ENCODE data around the gene SH3RF1.
"Not testable (repeated sequence)": the region's sequence is repeated elsewhere in the genome, so short reads cannot be mapped to it uniquely, and the experiment has no call there.

SH3RF1 gene

GRCh38 chr4:169225812-169226211 lies 44.9 kb downstream of the SH3RF1 start:
- no peak for DNase-seq (ENCODE audit: low spot score)

- DNase-seq (ENCODE audit: low spot score): no peak
These were observed 45.6 kb downstream of the SH3RF1 start for GRCh38 chr4:169225058-169225751.

- no peak for DNase-seq (ENCODE audit: low spot score)
These were observed 48.0 kb downstream of the SH3RF1 start for GRCh38 chr4:169222761-169223160.

DNA sequence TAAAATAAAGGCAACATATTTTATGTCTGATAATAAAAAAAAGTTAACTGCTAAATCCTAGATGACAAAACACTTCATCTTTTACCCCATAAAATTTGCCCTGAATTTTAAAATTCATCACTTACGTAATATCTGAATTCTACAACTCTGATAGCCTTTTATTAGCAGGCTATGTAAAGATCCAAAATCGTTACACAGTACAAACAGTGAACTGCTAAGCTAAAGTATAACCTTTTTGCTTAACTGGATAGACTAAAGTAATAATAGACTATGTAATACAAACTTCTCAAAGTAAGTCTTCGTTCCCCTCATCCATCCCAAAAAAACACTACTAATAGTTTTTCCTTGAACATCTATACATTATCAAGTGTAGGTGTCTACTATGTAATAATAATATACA lies 49.1 kb downstream of the SH3RF1 start:
- no peak for DNase-seq (ENCODE audit: low spot score)

DNA sequence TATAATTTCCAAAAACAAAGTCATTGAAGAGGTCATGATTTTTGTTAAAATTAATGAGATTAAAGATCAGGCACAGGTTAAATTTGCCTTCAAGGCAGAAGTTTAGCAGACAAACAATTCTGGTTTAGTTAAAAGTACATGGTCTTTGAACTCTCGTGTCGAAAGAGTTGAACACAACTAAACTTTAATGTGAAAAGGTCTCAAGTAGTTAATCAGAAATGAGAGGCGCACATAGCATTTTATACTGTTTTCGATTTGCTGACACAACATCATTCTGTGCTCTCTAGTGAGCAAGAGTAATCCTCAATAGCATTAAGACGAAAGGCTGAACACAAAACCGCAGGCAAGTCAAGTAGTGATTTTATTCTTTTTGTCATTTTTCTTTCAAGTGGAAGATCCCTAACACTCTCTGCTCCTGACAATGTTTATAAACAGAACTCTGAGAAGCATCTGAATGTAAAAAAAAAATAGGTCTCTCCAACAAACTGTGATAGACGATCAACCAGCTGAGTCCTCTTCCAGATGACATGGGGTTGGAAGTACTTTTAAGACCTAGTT lies 49.8 kb downstream of the SH3RF1 start:
- no peak for DNase-seq (ENCODE audit: low spot score)

DNA sequence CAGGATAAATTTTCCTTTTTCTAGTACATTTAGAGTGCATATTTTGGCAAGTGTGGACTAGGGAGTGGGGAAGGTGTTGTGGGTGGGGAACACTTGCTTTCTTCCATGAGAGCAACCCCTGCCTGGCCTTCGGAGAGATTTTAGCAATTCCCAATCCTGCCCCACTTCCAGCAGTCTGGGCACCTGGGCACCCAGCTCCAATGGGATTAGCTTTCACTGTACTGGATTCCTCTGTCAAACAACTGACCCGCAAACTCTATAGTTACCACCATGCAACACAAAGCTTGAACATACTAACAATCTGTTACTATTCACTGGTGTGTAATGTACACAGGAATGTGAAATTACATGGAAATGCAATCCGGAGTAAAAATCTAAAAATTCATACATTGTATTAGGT lies 50.3 kb downstream of the SH3RF1 start:
- DNase-seq (ENCODE audit: low spot score): no peak

GRCh38 chr4:169219440-169219839 lies 51.3 kb downstream of the SH3RF1 start:
- no peak for DNase-seq (ENCODE audit: low spot score)

DNA sequence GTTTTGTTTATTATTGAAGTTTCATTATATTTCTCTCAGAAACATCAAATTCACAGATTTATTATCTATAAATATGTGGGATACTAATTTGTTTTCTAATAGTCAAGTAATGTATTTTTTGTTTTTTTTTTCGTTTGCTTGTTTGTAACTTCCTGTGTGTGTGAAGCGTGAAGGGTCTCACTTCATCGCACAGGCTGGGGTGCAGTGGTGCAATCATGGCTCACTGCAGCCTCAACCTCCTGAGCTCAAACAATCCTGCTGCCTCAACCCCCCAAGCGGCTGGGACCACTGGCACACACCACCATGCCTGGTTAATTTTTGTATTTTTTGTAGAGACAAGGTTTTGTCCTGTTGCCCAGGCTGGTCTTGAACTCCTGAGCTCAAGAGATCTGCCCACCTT lies 55.1 kb downstream of the SH3RF1 start:
- peak; percentile 50 for DNase-seq (ENCODE audit: low spot score)

DNA sequence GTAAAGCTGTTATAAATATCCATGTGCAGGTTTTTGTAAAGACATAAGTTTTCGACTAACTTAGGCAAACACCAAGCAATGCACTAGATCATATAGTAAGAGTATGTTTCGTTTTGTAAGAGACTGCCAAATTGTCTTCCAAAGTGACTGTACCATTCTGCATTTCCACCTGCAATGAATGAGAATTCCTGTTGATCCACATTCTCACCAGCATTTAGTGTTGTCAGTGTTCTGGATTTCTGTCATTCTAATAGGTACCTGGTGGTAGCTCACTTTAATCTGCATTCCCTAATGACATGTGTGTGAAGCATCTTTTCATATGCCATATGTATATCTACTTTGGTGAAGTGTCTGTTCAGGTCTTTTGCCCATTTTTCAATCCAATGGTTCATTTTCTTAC lies 57.8 kb downstream of the SH3RF1 start:
- no peak for DNase-seq (ENCODE audit: low spot score)

- peak; percentile 67 for DNase-seq (ENCODE audit: low spot score)
These were observed 60.1 kb downstream of the SH3RF1 start for GRCh38 chr4:169210504-169211118.

DNA sequence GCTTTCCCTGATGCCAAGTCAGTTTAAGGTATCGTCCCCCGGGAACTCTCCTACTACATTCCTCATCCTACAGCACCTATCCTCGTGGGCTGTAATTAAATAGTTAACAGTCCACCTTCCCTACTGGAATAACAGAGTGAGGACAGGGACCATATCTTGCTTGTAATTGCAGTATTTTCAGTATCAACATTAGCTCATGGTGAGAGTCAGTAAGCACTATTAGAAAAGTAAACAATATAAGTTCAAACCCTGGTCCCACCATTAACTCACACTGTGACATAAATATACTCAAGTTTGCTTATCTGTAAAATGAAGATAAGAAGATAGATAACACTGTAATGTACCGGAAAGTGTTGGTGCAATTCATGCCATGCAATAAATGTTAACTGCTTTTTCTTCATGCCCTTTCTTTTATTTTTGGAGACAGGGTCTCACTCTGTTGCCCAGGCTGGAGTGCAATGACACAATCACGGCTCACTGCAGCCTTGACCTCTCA lies 61.3 kb downstream of the SH3RF1 start:
- no peak for DNase-seq (ENCODE audit: low spot score)

DNA sequence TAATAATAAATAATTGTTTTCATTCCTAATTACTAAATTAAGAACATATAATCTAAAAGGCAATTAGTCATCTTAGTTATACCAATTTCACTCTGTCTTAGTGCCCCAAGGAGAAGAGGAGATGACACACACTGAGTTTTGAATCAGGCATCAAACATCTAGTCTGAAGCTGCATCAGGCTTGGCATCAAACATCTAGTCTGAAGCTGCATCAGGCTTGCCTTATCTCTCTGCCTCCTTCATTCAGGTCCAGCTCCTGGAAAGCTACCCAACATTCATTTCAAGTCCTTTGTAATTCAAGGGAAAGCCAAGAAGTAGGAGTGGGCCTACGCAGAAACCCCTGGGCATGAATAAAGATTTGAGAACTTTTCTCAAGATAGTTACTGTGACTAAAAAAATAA lies 62.2 kb downstream of the SH3RF1 start:
- DNase-seq (ENCODE audit: low spot score): no peak

GRCh38 chr4:169208090-169208455 lies 62.7 kb downstream of the SH3RF1 start:
- DNase-seq (ENCODE audit: low spot score): no peak

DNA sequence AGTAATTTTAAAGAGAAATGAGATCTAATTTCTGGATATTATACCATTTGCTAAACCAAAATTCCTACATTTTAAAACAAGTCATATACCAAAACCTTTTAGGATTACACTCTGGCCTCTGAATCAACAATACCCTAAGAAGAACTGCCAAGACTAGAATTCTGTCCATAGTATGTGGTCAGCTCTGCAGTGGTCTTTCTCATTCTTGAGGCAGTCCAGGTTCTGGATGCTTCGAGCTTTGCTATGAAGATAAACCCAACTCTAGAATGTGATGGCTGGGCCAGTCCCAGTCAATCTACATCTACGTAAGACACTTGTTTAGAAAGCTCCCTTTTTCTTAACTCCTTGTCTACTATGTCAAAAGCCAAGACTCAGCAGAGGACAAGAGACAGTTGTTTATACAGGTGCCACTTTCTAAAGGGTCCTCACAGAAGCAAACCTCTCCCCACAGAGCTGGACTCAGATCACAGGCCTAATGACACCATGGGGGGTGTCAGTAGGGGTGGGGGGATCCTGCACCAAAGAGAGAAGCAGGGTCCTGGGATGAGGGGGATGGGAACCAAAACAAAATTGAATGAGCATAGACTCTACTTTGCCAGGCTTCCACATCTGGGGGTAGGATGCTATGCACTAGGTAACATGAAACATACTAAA lies 63.2 kb downstream of the SH3RF1 start:
- DNase-seq (ENCODE audit: low spot score): no peak

DNA sequence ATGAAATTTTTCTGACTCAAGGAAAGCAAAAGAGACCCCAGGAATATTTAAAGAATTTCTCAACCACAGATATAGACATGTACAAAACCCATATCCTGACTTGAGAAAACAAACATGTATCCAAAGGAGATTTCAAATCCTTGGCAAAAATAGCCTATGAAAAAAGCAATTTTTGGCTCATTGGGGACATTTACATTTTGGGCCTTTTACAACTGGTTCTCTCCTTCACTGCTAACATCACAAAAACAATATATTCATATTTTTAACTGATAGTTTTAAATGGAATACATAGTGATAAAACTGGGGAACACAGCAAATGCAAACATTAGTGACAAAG lies 65.0 kb downstream of the SH3RF1 start:
- no peak for DNase-seq (ENCODE audit: low spot score)

GRCh38 chr4:169205075-169205743 lies 65.5 kb downstream of the SH3RF1 start:
- DNase-seq (ENCODE audit: low spot score): no peak

- DNase-seq (ENCODE audit: low spot score): no peak
These were observed 66.9 kb downstream of the SH3RF1 start for GRCh38 chr4:169203891-169204290.

- DNase-seq (ENCODE audit: low spot score): not testable (repeated sequence)
These were observed 67.5 kb downstream of the SH3RF1 start for GRCh38 chr4:169203278-169203677.

GRCh38 chr4:169202878-169203277 lies 67.9 kb downstream of the SH3RF1 start:
- DNase-seq (ENCODE audit: low spot score): no peak

DNA sequence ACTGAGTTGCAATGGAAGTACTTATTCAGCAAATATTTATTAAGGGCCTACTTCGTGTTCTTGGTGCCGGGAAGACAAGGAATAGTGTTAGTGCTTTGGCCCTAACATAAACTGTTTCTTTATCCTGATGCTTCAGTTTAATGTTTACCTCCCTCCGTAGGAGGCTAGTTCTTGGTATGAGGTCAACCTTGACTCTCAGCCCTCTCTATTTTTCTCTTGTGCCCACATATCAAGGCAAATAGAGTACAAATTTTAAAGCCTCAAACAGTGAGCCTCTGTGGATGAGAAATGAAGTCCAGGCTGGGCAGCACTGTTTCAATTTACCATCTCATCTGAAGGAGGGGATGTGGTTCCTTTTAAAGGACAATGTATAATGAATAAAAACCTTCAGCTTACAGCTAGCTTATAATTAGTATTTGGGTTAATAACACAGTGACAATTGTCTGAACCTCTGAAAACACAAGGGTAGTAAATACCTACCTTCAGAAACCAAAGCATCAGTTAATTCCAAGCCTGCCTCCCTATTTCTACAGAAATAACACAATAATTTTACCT lies 68.5 kb downstream of the SH3RF1 start:
- DNase-seq (ENCODE audit: low spot score): no peak

DNA sequence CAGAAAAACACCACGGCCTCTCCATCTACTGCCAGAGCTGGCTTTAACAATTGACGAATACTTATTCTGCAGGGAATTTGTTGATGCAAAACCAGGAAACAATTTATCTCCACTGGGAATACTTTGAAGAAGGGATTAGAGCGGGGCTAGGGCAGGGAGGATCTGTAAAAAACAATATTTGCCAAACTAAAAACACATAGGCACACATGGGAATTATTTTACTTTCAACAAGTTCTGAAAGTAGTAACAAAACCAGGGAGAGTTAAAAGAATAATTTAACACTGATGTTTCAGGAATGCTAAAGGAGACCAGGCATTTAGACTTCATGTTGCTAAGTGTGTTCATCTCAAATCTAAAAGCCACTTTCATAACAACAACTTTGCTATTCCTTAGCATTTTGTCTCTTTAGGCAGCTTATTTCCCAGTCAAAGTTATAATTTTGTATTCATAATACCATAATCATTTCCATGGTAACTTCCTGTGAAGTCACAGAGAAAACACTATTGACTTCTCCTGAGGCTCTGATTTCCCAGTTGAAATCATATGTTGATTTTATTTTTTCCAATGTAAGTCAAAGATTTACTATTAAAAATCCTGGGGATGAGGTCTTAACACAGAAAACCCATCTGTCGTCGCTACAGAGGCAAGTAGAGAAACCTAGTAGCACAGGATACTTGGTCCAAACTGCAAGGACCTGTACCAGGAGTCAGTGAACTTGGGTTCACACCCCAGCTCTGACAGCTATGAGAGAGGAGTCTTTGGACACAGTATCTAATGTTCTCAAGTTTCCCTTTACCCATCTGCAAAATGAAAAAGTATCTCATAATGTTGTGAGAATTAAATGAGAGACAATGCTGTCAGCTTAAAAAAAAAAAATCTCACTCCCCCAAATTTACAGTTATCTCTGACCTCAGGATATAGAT lies 69.3 kb downstream of the SH3RF1 start:
- DNase-seq (ENCODE audit: low spot score): no peak
